ENCODE measurements around the gene ACY1. TPM values are rescaled to one million over a fixed set of nuclear protein-coding genes. Genes with fewer than 3 reads are reported as not detected.

ACY1 gene
- total and polyA plus RNA-seq, 2 of the 13 experiments (the other 11 are each of a cell fraction or from before 2014, with no cell fraction given), result 113 to 162 TPM

GRCh38 chr3:51941798-51942602 is 41.3 kb upstream of the ACY1 start, which contains the start of the genes PARP3 and RRP9 (continued):
- peak; percentile 97 for TF ChIP-seq ZNF687 (CRISPR knock-in tag; IDR thresholded peaks at IDR 0.05)
- TF ChIP-seq ZBTB8A (CRISPR knock-in tag; IDR thresholded peaks at IDR 0.05; ENCODE audit: borderline replicate concordance, low read depth), result no peak
- TF ChIP-seq PBX2 (CRISPR knock-in tag; IDR thresholded peaks at IDR 0.05), result no peak
- TF ChIP-seq ZNF33A (CRISPR knock-in tag; IDR thresholded peaks at IDR 0.05; ENCODE audit: borderline replicate concordance), result no peak
- TF ChIP-seq MBNL3 (CRISPR knock-in tag; conservative IDR thresholded peaks at IDR 0.05), result no peak
- no peak for TF ChIP-seq E2F2 (CRISPR knock-in tag; IDR thresholded peaks at IDR 0.05; ENCODE audit: borderline replicate concordance)
- TF ChIP-seq AKNA (CRISPR knock-in tag; IDR thresholded peaks at IDR 0.05; ENCODE audit: borderline replicate concordance), result 0 out of 2 replicates have a peak, but pooled peaks have one; percentile 15
- TF ChIP-seq SPEN (CRISPR knock-in tag; IDR thresholded peaks at IDR 0.05; ENCODE audit: low read depth), result peak; percentile 30; the same call in 1 of the 2 replicates
- TF ChIP-seq CHD4 (IDR thresholded peaks at IDR 0.05; ENCODE audit: borderline replicate concordance, low read length), result no peak
- TF ChIP-seq ZXDC (CRISPR knock-in tag; IDR thresholded peaks at IDR 0.05), result no peak; the same call in 1 of the 2 replicates
- TF ChIP-seq ZNF251 (CRISPR knock-in tag; IDR thresholded peaks at IDR 0.05), result 0 out of 2 replicates have a peak, but pooled peaks have one; percentile 20
- TF ChIP-seq FOXA3 (CRISPR knock-in tag; IDR thresholded peaks at IDR 0.05), result no peak; the same call in none of the 2 replicates
- peak; percentile 97 for TF ChIP-seq ELF1 (CRISPR knock-in tag; IDR thresholded peaks at IDR 0.05)

All from HepG2 (cell line).